Hematopoietic multipotent progenitor cell treated with erythropoietin and hydrocortisone succinate and interleukin-3 and kit ligand, for 4 days (in vitro differentiated cells): ENCODE results near the gene TTYH2.

ENCODE experiments used
- DNase-seq: peaks from one replicate; pipeline ENCODE4 v3.0.0-alpha.2; 2015

TTYH2 gene

GRCh38 chr17:74296548-74296936 lies 83.2 kb downstream of the TTYH2 start:
- DNase-seq, result peak; percentile 98

DNA sequence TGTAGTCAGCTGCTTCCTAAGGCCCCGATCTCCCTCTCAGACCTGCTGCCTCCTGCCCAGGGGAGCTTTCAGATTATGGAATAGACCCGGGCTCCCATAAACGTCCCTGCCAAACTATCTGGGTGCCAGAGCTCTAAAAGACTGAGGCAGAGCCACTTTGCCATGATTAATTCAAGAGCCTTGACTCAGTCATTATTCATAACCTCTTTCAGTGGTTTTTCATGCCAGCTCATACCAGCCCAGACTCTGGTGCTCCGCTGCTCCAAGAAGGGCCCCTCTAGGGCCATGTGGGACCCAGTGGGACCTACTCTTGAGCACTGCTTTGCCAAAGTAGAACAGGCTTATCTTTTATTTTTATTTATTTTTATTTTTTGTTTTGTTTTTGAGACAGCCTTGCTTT lies 84.6 kb downstream of the TTYH2 start:
- no peak for DNase-seq

DNA sequence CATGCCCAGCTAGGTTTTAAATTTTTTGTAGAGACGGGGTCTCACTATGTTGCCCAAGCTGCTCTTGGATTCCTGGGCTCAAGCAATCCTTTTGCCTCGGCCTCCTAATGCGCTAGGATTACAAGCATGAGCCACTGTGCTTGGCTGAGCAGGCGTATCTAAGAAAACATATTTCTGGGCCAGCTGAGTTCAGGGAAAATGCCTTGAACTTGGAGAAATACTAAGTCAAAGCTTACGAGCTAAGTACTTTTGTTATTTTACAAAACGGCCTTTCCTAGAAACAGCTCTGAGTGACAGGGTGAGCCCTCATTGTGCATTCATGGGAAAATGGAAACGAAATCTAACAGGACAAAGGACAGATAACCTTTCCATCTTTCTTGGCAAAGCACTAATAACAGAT lies 85.4 kb downstream of the TTYH2 start:
- no peak for DNase-seq

GRCh38 chr17:74299226-74300009 lies 86.0 kb downstream of the TTYH2 start:
- DNase-seq, result no peak

DNA sequence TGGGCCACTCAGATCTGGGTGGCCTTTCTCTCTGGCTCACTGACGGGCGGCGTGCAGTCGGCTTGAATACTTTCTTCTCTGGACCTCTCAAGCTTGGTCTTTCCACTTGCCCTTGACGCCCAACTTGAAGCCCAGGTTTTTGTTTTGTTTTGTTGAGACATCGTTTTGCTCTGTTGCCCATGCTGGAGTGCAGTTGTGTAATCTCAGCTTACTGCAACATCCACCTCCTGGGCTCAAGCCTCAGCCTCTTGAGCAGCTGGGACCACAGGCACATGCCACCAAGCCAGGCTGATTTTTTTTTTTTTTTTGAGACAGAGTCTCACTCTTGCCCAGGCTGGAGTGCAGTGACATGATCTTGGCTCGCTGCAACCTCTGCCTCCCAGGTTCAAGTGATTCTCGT lies 89.9 kb downstream of the TTYH2 start:
- peak; percentile 48 for DNase-seq

DNA sequence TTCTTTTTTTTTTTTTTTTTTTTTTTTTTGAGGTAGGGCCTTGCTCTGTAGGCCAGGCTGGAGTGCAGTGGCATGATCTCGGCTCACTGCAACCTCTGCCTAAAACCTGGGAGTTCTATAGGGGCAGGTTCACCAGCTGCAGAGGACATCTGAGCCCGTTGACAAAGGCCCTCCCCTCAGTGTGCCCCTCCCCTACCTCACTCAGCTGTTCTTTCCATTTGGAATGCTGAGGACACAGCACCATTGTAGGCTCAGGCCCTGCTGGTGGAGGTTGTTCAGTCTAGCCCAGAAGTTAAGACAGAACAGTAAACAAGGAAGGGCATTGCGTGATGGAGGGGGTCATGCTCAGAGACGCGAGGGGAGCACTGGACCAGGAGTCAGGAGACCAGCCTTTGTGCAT lies 90.8 kb downstream of the TTYH2 start:
- DNase-seq, result no peak

DNA sequence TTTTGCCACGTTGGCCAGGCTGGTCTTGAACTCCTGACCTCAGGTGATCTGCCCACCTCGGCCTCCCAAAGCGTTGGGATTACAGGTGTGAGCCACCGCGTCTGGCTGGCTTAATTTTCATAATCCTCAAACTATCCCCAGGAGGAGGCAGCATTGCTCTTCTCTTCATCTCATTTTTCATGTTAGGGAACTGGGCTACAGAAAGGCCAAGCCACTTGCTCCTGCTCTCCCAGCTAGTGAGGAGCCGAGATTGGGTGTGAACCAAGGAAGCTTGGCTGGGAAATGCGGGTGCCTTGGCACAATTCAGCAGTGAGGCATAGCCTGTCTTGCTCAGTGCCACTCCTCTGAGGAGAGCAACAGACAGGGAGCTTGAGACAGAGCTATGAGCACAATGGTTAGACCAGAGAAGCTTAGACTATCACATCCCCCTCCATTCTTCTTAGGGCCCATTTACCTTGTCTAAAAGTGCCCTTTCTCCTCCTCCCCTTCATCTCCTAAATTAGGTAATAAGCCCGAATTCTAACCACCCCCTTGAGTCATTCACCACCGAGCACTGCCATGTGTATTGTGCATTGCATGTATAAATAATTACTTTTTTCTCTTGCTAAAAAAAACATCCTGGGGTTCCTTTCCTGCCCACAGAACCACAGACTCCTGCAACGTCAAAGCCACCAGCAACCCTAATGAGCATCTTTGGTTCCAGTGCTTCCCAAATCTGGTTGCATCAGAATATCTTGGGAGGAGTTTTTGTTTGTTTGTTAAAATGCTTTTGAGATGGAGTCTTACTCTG lies 92.7 kb downstream of the TTYH2 start:
- peak; percentile 49 for DNase-seq

GRCh38 chr17:74307984-74308773 lies 94.8 kb downstream of the TTYH2 start:
- peak; percentile 91 for DNase-seq

GRCh38 chr17:74309902-74310301 lies 96.5 kb downstream of the TTYH2 start:
- no peak for DNase-seq
